Activated T-cell treated with anti-CD3 and anti-CD28 coated beads, Interleukin-2, amount 50 U/mL, for 1 hour (primary cell): ENCODE data around the gene AGMO.

ENCODE experiments used
- DNase-seq: peaks from one replicate; pipeline ENCODE4 v3.0.0-alpha.2; 2020

AGMO gene

GRCh38 chr7:15378494-15379145, 183.2 kb downstream of the AGMO start:
- DNase-seq: no peak

- no peak for DNase-seq
Observed at GRCh38 chr7:15376600-15376999, 185.2 kb downstream of the AGMO start.

GRCh38 chr7:15370441-15370840, 191.4 kb downstream of the AGMO start:
- DNase-seq: no peak

GRCh38 chr7:15368653-15369052, 193.2 kb downstream of the AGMO start:
- no peak for DNase-seq

- DNase-seq: no peak
Observed at GRCh38 chr7:15367897-15368296, 193.9 kb downstream of the AGMO start.

GRCh38 chr7:15358112-15358511, 203.7 kb downstream of the AGMO start:
- DNase-seq: no peak

- no peak for DNase-seq
Observed at GRCh38 chr7:15352421-15353206, 209.2 kb downstream of the AGMO start.

GRCh38 chr7:15345216-15345615, 216.6 kb downstream of the AGMO start:
- DNase-seq: no peak

- DNase-seq: no peak
Observed at GRCh38 chr7:15341817-15342216, 220.0 kb downstream of the AGMO start.

- DNase-seq: no peak
Observed at GRCh38 chr7:15336146-15336545, 225.7 kb downstream of the AGMO start.

GRCh38 chr7:15335390-15335789, 226.4 kb downstream of the AGMO start:
- DNase-seq: no peak

- no peak for DNase-seq
Observed at GRCh38 chr7:15334536-15335263, 227.1 kb downstream of the AGMO start.

- DNase-seq: no peak
Observed at GRCh38 chr7:15332956-15333355, 228.9 kb downstream of the AGMO start.

GRCh38 chr7:15330943-15331342, 230.9 kb downstream of the AGMO start:
- DNase-seq: no peak

GRCh38 chr7:15327001-15327400, 234.8 kb downstream of the AGMO start:
- no peak for DNase-seq

GRCh38 chr7:15326044-15326644, 235.7 kb downstream of the AGMO start:
- DNase-seq: no peak

- no peak for DNase-seq
Observed at GRCh38 chr7:15323550-15323949, 238.3 kb downstream of the AGMO start.

- DNase-seq: no peak
Observed at GRCh38 chr7:15317215-15317614, 244.6 kb downstream of the AGMO start.

GRCh38 chr7:15315678-15316077, 246.1 kb downstream of the AGMO start:
- DNase-seq: no peak

GRCh38 chr7:15314922-15315321, 246.9 kb downstream of the AGMO start:
- no peak for DNase-seq

- no peak for DNase-seq
Observed at GRCh38 chr7:15313361-15313760, 248.5 kb downstream of the AGMO start.

- no peak for DNase-seq
Observed at GRCh38 chr7:15309872-15310271, 251.9 kb downstream of the AGMO start.

- DNase-seq: no peak
Observed at GRCh38 chr7:15308821-15309220, 253.0 kb downstream of the AGMO start.

- no peak for DNase-seq
Observed at GRCh38 chr7:15306296-15306695, 255.5 kb downstream of the AGMO start.
